Stimulated activated CD4-positive, alpha-beta T cell treated with anti-CD3 and anti-CD28 coated beads, Interleukin-12 subunit alpha, Interleukin-12 subunit beta, amount 100 ng/mL, for 48 hours (primary cell): ENCODE measurements around the gene GAS7.

Experiments
- DNase-seq, 3 donors: peaks; one replicate each; pipeline ENCODE4 v3.0.0-alpha.2; 2020; ENCODE audit warnings: low read depth in 2 of 3, low spot score in 1 of 3

GAS7 gene

DNA sequence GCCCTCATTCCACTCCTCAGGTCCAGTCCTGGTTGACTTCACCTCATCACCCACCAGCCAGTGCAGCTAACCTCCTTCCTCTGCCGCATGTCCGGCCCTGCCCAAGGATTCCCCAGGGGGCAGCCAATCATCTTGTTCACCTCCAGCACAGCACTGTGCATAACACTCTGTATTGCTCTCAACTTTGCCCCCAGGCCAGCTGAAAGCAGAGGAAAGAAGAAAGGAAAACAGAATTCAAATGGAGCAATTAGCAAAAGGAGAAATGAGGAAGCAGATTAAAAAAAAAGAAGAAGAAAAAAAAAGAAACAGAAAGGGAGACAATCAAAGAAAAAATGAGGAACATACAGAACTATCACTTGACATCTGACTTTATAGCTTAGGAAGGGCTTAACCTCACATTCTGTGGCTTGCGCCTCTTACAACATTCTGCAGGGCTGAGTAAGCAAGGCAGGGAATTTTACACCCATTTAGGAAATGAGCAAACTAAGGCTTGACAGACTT is 26.1 kb downstream of the GAS7 start:
- DNase-seq: no peak

DNA sequence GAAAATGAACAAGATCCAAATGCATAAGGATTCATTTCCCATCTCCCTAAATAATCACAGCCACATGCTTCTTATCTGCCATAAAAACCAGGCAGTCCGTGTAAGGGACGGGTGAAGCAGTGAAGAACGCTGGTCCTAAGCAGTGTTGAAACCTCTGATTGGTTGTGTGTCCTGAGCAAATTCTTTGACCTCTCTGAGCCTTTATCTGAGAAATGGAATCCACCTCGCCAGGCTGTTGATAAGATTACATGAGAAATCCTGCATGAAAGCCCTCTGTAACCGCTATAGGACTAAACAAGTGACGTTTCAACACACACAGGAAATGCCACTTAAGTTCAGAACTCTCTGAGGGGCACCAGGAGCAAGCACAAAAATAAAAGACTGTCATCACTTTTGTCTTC is 26.8 kb downstream of the GAS7 start:
- no peak for DNase-seq

DNA sequence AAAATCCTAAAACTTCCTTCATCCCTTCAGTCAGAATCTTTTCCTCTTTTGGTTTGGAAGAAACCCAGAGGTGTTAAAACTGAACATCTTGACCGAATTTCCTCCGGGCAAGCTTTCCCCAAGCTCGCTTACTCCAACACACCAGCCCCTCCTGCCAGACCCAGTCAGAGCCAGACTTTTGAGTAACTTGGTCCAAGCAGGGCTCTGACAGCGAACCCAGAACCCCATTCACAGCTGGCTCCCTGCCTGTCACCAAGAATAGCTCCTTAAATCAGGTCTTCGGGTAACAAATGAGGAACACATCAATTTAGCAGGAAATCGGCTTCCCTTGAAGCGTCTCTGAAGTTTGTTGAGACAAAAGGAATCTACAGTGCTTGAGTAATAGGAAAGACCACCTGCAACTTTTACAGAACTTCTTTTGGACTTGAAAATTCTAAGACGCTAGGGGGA is 27.3 kb downstream of the GAS7 start:
- DNase-seq: no peak

DNA sequence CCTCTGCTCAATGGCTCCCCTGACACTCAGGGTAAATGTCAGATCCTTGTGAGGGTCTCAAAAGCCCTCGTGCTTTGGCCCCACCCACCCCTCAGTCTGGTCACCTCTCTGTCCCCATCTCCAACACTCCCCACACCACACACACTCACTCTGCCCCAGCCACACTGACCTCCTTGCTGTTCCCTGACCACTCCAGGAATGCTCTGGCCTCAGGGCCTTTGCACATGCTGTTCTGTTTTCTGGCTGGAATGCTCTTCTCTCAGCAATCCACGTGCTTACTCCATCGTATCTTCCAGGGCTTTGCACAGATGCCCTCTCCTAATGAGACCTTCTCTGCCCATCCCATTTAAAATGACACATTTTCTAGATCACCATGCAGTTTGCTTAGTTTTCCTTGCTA is 28.2 kb downstream of the GAS7 start:
- no peak for DNase-seq

DNA sequence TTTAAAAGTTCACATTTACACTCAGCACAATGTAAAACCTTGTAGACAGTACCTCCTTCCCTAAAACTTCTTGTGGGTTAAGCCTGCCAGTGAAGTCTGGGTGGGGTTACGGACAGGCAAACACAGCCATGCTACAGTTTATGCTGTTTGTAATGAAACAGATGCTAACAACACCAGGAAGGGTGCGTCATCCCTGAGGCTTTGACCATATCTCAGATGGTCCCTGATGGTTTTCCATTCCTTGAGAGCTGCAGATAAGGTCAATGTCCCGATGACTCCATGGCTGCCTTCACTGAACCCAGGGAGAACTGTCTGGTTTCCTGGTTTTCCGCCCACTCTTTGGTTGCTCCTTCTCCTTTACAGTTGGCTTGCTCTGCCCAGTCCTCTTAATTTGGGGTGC is 29.1 kb downstream of the GAS7 start:
- DNase-seq: no peak

DNA sequence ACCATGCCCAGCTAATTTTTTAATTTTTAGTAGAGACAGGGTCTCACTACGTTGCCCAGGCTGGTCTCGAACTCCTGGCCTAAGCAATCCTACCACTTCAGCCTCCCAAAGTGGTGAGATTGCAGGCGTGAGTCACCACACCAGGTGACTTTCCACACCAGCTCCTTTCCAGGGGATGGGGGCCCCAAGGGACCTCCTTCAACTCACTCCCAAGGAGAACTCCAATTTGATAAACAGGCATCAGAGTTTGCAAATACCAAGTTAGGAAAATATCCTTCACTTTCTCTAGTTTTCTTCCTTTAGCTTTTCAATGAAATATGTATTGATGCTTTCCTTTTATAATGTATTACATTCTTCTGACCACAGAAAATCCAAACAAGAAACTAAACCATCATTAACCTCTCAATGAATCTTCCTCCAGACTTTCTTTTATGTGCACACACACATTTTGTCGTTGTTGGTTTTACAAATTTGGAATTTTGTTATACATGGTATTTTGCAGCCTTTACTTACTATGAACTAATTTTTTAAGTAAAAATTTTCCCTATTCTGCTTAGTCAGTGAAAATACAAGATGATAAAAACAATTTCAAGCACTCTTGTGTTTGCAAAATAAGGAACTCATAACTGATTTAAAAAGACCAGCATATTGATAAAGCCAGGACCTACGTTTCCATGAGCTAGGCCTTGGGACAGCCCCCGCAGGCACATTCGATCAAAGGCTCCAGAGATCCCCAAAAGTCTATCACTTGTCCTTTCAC is 32.0 kb downstream of the GAS7 start:
- DNase-seq: no peak

DNA sequence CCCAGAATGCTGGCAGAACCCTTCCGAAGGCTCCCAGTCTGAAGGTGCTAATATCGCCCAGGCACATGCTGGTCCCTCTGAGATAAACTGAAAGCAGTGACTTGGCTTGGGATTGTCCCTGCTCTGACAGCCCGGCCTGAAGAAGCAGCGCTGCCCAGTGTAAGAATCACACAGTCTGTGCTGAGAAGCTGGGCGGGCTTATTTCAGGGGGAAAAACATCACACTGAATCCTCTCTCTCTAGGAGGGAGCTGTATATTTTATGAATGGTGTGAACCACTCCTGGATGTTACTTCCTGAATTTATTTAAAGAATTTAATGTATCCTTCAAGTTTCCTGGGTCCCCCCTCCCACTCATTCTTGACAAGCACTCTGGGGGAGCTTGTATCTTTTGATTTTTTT is 36.3 kb downstream of the GAS7 start:
- DNase-seq: no peak

DNA sequence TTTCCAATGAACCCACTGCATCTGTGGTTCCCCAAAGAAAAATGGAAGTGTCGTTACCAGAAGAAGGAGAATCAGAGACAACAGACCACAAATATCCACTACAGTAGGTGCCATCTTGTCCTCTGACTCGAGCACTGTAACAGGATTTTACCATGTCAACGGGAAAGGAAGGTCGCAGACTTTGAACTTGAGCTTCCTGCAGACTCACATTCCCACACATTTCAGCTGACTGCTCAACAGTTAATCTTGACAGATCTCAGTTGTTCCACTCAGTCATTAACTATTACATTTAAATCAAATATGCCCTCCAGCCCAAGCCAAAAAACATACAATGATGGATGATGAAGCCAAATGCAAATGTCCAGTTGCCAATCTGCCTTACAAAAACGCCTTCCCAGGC is 37.0 kb downstream of the GAS7 start:
- DNase-seq: no peak

DNA sequence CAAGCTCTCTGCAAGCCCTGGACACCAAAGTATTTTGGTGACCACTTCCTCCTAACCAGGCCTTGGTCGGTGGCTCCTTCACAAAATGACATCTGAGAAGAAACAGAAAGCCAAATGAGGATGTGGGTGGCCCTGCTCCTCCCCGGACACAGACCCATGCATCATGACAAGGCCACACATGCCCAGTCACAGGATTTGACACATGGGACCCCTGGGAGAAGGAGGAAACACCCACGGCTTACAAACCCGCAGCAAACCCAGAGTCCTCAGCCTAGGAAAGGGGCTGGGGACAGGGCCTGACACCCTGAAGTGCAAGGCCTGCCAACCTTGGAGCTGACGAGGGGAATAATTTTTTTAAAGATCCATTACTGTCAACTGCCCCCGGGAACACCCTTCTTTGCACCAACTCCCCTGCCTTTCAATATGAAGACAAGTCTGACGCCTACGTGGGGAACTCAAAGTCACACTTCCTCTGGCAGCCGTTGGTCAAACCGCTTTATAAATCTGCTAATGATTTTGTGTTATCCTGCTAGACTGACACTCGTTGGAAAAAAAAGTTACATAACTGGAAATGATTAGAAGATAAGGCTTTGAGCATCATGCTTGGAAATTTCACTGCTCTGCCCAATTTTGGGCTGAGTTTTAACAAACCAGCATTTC is 41.3 kb downstream of the GAS7 start:
- DNase-seq: no peak

DNA sequence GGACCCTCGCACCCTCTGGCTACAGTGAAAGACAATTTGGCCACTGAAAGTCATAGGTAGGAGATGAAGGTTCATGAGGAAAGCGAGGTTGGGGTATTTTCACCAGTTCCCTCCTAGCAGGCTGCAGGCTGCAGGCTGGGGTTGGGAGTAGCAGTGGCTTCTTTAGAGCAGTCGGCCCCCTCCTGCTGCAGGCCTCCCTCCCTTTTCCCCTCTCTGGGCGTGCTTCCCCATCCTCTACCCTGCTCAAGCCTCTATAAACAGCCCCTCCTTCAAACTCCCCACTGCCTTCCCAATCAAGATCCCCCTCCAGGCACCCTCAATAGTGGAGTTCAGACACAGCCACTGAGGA is 41.8 kb downstream of the GAS7 start:
- DNase-seq: no peak

DNA sequence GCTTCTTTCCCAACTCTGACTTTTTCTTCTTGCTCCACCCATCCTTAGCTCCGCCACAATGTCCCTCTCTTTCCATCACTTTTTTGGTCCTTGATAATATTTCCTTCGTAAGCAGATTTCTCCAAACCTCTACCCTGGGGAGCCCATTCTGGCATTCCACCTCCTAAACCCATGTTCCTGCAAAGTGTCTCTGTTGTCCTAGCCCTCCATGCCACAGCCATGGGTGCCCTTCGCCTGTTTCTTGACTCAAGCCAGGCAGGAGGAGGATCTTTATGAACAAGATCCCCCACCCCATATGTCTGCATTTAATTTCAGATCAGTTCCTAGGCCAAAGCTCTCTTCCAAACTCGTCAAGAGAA is 42.4 kb downstream of the GAS7 start:
- DNase-seq: no peak

DNA sequence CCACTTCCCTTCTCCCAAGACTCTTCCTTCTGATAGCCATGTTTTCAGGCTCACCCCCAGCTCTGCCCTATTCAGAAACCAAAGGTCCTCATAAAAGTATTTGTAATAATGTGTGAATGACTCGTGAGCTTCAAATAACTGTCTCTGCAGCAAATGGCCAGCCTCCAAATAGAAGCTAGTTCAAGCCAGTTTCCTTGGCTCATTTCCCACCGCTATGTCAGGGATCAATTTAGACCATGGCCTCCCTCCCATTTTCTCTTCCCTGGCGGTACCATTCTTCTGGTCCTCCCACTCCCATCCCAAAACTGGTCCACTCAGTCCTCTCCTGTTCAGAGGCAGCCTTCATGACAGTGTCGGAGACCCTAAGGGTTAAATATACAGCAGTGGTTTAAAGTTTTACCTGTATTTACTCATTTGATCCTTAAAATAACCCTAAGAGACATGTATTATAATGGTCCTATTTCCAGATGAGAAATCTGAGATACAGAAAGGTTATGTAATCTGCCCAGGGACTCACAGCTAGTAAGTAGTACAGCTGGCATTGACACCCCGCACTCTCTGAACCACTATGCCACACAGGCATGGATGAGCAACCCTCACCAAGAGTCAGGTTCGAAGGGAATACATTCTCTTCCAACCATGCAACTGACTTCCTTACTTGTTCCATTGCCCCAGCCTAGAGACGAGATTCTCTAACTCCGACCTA is 42.9 kb downstream of the GAS7 start:
- no peak for DNase-seq

DNA sequence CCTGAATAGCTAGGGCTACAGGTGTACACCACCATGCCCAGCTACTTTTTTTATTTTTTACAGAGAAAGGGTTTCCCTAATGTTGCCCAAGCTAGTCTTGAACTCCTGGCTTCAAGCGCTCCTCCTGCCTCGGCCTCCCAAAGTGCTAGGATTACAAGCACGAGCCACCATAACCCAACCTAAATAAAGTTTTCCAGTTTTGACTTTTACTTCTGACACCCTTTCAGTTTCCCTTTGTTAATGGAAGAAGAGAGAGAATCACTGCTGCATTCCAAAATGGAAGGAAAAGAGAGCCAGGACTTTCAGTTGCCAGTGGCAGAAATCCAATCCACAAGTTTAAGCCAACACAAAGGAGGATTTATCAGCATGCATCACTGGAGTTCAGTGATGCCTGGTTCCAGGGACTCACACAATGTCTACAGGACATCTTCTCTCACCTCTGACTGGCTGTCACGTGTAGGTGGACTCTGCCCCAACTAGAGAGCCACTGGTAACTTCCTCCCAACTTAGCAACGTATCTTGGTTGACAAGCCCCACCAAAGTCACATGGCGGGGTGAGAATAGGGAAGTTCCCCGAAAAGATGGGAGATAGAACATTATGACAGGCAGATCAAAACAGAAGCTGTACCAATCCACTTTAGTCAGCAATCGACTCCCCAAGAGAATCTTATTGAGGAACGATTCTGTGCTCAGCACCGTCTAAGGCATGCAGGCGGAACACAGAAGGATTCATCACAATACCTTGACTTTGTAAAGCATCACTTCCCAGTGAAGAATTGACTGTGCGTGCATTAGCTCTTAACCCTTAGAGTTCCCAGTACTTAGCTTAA is 46.5 kb downstream of the GAS7 start:
- no peak for DNase-seq

DNA sequence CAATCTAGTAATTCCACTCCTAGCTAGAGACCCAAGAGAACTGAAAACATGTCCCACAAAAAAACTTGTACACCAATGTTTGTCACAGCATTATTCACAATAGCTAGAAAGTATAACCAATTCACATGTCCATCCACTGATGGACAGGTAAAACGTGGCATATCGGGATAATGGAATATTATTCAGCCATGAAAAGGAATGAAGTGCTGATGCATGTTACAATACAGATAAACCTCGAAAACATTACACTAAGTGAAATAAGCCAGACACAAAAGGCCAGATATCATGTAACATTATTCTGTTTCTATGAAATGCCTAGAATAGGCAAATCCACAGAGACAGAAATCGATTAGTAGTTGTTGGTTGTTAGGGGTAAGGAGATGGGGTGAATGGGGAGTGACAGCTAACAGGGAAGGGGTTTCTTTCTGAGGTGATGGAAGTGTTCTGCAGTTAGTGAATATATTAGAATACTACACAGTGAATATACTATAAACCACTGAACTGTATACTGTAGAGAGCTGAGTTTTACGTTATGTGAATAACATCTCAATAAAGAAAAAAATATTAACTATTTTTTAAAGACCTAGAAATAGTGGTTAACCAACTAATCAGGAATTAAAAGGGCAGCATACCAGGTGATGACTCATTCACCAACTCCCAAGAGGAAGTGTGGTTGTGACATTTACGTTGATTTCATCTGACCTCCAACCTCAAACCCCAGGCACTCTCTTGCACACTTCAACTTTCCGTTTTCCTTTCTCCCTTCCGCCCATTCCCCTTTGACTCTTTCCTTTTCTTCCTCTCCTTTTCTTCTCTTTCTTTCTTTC is 48.6 kb downstream of the GAS7 start:
- DNase-seq: no peak

DNA sequence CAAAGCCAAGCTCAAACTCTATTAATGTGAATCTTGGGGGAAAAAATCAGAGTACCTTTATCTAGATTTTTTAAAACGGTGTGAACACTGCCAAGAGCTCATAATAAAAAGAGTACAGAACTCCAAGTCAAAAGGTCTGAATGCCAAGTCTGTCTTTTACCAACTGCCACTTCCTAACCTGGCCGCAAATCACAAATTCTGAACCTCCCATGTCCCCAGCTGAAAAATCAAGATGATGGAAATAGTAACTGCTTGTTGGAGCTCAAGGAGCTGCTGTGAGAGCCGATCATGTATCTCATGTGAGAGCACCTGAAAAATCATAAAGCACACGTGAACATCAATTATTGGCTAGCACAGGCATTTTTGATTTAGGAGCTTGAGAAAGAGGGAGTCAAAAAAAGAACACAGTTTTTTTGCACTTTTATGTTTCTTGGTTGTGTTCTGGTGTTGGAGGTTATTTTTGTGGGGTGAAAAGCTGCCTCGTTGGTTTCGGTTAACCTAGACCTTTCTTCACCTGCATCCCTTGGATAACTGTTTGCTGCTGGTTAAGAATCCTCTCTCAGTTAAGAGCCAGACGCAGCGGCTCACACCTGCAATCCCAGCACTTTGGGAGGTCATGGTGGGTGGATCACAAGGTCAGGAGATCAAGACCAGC is 50.5 kb downstream of the GAS7 start:
- no peak for DNase-seq

DNA sequence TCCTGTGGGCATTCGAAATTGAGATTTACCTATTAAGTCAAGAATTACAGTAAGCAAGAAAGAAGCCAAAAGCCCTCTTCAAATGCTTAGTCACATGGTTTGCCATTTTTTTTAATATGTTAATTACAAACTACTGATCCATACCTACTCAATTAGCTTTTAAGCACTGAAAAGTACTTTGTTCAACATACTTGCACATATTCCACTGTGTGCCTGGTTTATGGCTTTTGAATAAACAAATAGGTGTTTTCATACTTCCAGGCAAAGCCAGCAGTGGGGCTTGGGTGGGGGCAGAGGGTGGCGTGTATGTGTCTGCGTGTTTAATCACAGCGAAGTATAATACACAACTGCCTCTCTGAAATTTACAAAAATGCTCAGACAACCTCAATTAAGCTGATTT is 51.4 kb downstream of the GAS7 start:
- no peak for DNase-seq

DNA sequence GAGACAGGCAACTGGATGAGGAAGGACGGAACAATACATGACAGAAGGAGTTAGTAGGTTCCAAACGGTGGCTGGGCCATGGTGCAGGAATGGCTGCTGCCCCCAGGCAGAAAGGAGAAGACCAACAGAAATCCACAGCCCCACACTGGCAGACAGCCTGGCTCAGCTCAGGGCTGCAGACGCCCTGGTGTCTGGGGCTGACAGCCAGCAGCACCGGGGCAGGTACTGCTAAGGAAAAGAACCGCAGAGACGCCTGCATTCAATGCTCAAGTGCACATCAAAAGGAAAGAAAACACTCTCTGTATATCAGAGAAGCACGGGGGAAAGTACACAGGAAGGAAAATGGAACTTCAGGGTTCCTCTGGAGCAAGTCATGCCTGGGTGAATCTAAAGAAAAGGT is 53.4 kb downstream of the GAS7 start:
- no peak for DNase-seq

DNA sequence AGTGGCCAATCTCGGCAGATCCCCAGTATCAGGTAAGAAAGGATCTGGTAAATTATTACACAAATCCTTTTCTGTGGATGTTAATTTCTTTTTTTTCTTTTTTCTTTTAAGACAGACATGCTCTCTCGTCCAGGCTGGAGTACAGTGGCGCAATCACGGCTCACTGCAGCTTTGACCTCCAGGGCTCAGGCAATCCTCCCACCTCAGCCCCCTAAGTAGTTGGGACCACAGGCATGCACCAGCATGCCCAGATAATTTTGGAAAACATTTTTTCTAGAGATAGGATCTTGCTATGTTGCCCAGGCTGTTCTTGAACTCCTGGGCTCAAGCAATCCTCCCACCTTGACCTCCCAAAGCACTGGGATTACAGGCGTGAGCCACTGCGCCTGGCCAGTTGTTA is 54.0 kb downstream of the GAS7 start:
- DNase-seq: no peak

DNA sequence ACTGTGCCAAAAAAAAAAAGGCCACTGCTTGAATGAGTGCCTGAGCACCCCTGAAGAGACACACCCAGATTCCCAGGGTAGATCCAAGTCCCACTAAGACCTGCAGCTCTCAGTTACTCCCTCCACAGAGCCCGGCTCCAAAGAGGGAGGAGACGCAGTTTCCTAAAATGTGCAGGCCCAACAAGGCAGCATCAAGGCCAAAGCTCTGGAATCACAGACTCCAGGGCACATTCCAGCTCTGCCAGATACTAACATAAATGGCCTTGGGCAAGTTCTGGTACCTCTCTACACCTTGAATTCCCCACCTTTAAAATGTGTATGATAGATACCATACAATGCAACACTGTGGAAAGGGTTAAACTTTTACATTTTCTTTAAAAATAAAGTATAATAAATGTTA is 57.0 kb downstream of the GAS7 start:
- DNase-seq: no peak

DNA sequence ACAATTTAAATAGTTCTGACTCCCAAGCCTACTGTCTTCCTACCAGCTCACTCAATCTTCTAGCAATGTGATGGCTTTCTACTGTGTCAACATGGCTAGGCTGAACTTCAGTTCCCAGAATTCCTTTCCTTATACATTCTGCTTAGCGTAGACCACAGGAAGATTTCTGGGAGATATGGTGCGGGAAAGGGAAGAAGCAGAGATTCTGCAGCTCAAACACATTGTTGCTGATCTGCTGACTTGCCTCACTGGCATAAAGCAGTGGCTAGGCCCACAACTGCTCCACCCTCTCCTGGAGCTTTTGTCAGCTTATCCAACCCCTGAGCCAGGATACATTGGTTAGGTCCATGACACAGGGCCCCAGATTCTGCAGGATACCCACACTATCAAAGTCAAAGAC is 58.8 kb downstream of the GAS7 start:
- no peak for DNase-seq
